IMR-90 (cell line): ENCODE data around the gene SRXN1. TPM values are rescaled to one million over a fixed set of nuclear protein-coding genes. Genes with fewer than 3 reads are reported as not detected.

Experiments used
- ATAC-seq: fragments of 200-7000 bp; cut with Tn5 transposase; 2 replicates; pipeline ENCODE4 v1.9.1; 2020; ENCODE audit warnings: low read depth, mild to moderate bottlenecking, moderate library complexity
- BruUV-seq: library from RNA; stranded (reverse); fragments of 400-500 nt; replicated peaks from 2 replicates; lab custom pipeline; 2021; lab: Mats Ljungman, UMichigan
- CTCF ChIA-PET: fragments of 300-600 bp; formaldehyde crosslinking; extraction: SDS; loops from one replicate; lab custom pipeline; 2021; ENCODE audit warnings: antibody characterized with exemption; lab: Yijun Ruan, JAX
- POLR2A ChIA-PET: fragments of 300-600 bp; sonication (Branson Sonifier 250); formaldehyde crosslinking; loops from one replicate; lab custom pipeline; 2022; ENCODE audit warnings: antibody characterized with exemption; ENCODE audit not compliant: unreplicated experiment; lab: Charles Lee
- DNase-seq: peaks from one replicate; pipeline ENCODE4 v3.0.0; 2013
- H2AFZ ChIP-seq: replicated peaks from 2 replicates; pipeline ENCODE3; 2013; ENCODE audit warnings: low read length, mild to moderate bottlenecking; ENCODE audit not compliant: poor library complexity
- H2AK5ac ChIP-seq: 2 replicates; pipeline ENCODE4 v1.6.1; 2013; ENCODE audit warnings: low read depth, low read length, inconsistent platforms
- H2AK9ac ChIP-seq: replicated peaks from 2 replicates; pipeline ENCODE3; 2013; ENCODE audit warnings: mild to moderate bottlenecking, low read depth, low read length, moderate library complexity; ENCODE audit not compliant: poor library complexity
- H2BK120ac ChIP-seq: 2 replicates; pipeline ENCODE4 v1.6.1; 2013; ENCODE audit warnings: low read depth, low read length, inconsistent platforms
- H2BK15ac ChIP-seq: 3 replicates; pipeline ENCODE4 v1.6.1; 2013; ENCODE audit warnings: low read depth, low read length, inconsistent platforms
- H2BK20ac ChIP-seq: 2 replicates; pipeline ENCODE4 v1.6.1; 2013; ENCODE audit warnings: low read depth, mild to moderate bottlenecking, inconsistent platforms, low read length, moderate library complexity
- H2BK5ac ChIP-seq: 2 replicates; pipeline ENCODE4 v1.6.1; 2013; ENCODE audit warnings: mild to moderate bottlenecking, low read depth, low read length, inconsistent platforms; ENCODE audit not compliant: poor library complexity, severe bottlenecking
- H3K14ac ChIP-seq: replicated peaks from 2 replicates; pipeline ENCODE4 v1.6.1; 2013; ENCODE audit warnings: low read depth, low read length, inconsistent platforms
- H3K18ac ChIP-seq: 2 replicates; pipeline ENCODE4 v1.6.1; 2013; ENCODE audit warnings: low read depth, low read length, control low read depth
- H3K23ac ChIP-seq: 2 replicates; pipeline ENCODE4 v1.6.1; 2013; ENCODE audit warnings: low read depth, low read length, inconsistent platforms
- H3K27ac ChIP-seq: 2 replicates; pipeline ENCODE4 v1.5.1; 2013; ENCODE audit warnings: mild to moderate bottlenecking, control low read depth, low read length; ENCODE audit not compliant: insufficient read depth
- H3K27me3 ChIP-seq: 2 replicates; pipeline ENCODE4 v1.6.1; 2013; ENCODE audit warnings: low read length; ENCODE audit not compliant: control insufficient read depth, insufficient read depth
- H3K36me3 ChIP-seq: 2 replicates; pipeline ENCODE4 v1.6.1; 2013; ENCODE audit warnings: low read length, mixed read lengths; ENCODE audit not compliant: control insufficient read depth, insufficient read depth
- H3K4ac ChIP-seq: 2 replicates; pipeline ENCODE4 v1.6.1; 2013; ENCODE audit warnings: low read depth, low read length, inconsistent platforms
- H3K4me1 ChIP-seq: 2 replicates; pipeline ENCODE4 v1.6.1; 2013; ENCODE audit warnings: low read length, mixed read lengths; ENCODE audit not compliant: control insufficient read depth, insufficient read depth
- H3K4me2 ChIP-seq: 2 replicates; pipeline ENCODE4 v1.6.1; 2013; ENCODE audit warnings: low read depth, mild to moderate bottlenecking, control low read depth, low read length, moderate library complexity
- H3K4me3 ChIP-seq: 2 replicates; pipeline ENCODE4 v1.5.1; 2013; ENCODE audit warnings: low read depth, mild to moderate bottlenecking, control low read depth, low read length, moderate library complexity; ENCODE audit not compliant: insufficient read depth
- H3K56ac ChIP-seq: 2 replicates; pipeline ENCODE4 v1.6.1; 2013; ENCODE audit warnings: low read length, inconsistent platforms; ENCODE audit not compliant: insufficient read depth; ENCODE audit errors: extremely low read depth
- H3K79me1 ChIP-seq, 2 experiments: 2 replicates each; pipeline ENCODE4 v1.6.1; 2013; ENCODE audit warnings: low read length in 2 of 2, inconsistent platforms in 1 of 2, low read depth in 1 of 2
- H3K9ac ChIP-seq: 2 replicates; pipeline ENCODE4 v1.6.1; 2013; ENCODE audit warnings: low read depth, low read length, control low read depth
- H3K9me1 ChIP-seq: 2 replicates; pipeline ENCODE4 v1.6.1; 2013; ENCODE audit warnings: low read length, inconsistent platforms; ENCODE audit not compliant: insufficient read depth
- H3K9me3 ChIP-seq: 2 replicates; pipeline ENCODE4 v1.6.1; 2013; ENCODE audit warnings: low read length; ENCODE audit not compliant: control insufficient read depth, insufficient read depth
- H4K20me1 ChIP-seq: 2 replicates; pipeline ENCODE4 v1.6.1; 2013; ENCODE audit warnings: low read length, inconsistent platforms; ENCODE audit not compliant: insufficient read depth
- H4K5ac ChIP-seq: 2 replicates; pipeline ENCODE4 v1.6.1; 2013; ENCODE audit warnings: mild to moderate bottlenecking, low read depth, low read length, control low read depth
- H4K8ac ChIP-seq, 2 experiments: 2 replicates each; pipeline ENCODE4 v1.6.1; 2013; ENCODE audit warnings: low read depth in 2 of 2, low read length in 2 of 2, control low read depth in 1 of 2, inconsistent platforms in 1 of 2
- H4K91ac ChIP-seq: 2 replicates; pipeline ENCODE4 v1.6.1; 2013; ENCODE audit warnings: low read depth, low read length, inconsistent platforms; ENCODE audit not compliant: insufficient read depth
- BHLHE40 ChIP-seq: fragments of 150-350 bp; IDR thresholded peaks from 2 replicates; pipeline ENCODE4 v1.6.1; 2016; ENCODE audit warnings: mild to moderate bottlenecking, low read depth, low read length
- CEBPB ChIP-seq: IDR thresholded peaks from 2 replicates; pipeline ENCODE4 v1.6.1; 2012; ENCODE audit warnings: low read depth, low read length, improper control_type of control experiment
- CHD1 ChIP-seq: IDR thresholded peaks from 2 replicates; pipeline ENCODE4 v1.6.1; 2012; ENCODE audit warnings: low read depth, low read length, improper control_type of control experiment
- CTCF ChIP-seq: conservative IDR thresholded peaks from 2 replicates; pipeline ENCODE4 v1.5.1; 2012; ENCODE audit warnings: mild to moderate bottlenecking, low read depth, low read length, improper control_type of control experiment
- MAFK ChIP-seq: IDR thresholded peaks from 2 replicates; pipeline ENCODE4 v1.6.1; 2012; ENCODE audit warnings: low read depth, low read length, improper control_type of control experiment
- MXI1 ChIP-seq: IDR thresholded peaks from 2 replicates; pipeline ENCODE4 v1.6.1; 2012; ENCODE audit warnings: low read depth, mild to moderate bottlenecking, low read length, moderate library complexity, borderline replicate concordance
- NFE2L2 ChIP-seq: fragments of 150-350 bp; IDR thresholded peaks from 2 replicates; pipeline ENCODE4 v1.6.1; 2016; ENCODE audit warnings: low read depth, mild to moderate bottlenecking, low read length
- POLR2A ChIP-seq: IDR thresholded peaks from 2 replicates; pipeline ENCODE4 v1.6.1; 2012; ENCODE audit warnings: mild to moderate bottlenecking, low read depth, low read length
- RAD21 ChIP-seq: IDR thresholded peaks from 2 replicates; pipeline ENCODE4 v1.6.1; 2012; ENCODE audit warnings: low read length, improper control_type of control experiment
- RCOR1 ChIP-seq: IDR thresholded peaks from 2 replicates; pipeline ENCODE4 v1.6.1; 2012; ENCODE audit warnings: mild to moderate bottlenecking, low read length, improper control_type of control experiment; ENCODE audit not compliant: insufficient replicate concordance
- RFX5 ChIP-seq: IDR thresholded peaks from 2 replicates; pipeline ENCODE4 v1.8.0; 2012; ENCODE audit warnings: low read depth, mild to moderate bottlenecking, low read length, moderate library complexity
- SMC3 ChIP-seq: fragments of 150-350 bp; IDR thresholded peaks from 2 replicates; pipeline ENCODE4 v1.6.1; 2016; ENCODE audit warnings: low read depth, mild to moderate bottlenecking, antibody characterized with exemption, low read length, moderate library complexity
- USF2 ChIP-seq: fragments of 150-350 bp; IDR thresholded peaks from 2 replicates; pipeline ENCODE4 v1.6.1; 2017; ENCODE audit warnings: mild to moderate bottlenecking, antibody characterized with exemption, low read length, low read depth
- WGBS, 2 experiments: methylation state at CpG; one replicate each; pipeline versions ENCODE4 v1.1.5 to v1.1.7; 2013; ENCODE audit warnings: missing lambda C conversion rate in 2 of 2; ENCODE audit not compliant: insufficient read length in 1 of 2; ENCODE audit errors: extremely low coverage in 2 of 2; 5-methylcytosine and 5-hydroxymethylcytosine counted together
- dilution Hi-C: fragments of 300-500 bp; cut with HindIII; formaldehyde crosslinking; loops from one replicate; pipeline ENCODE4 v1.14.3; 2018; ENCODE audit warnings: low sequenced_read_pairs; ENCODE audit not compliant: unreplicated experiment
- in situ Hi-C: fragments of 300-500 bp; cut with MboI; formaldehyde crosslinking; loops from 3 replicates; pipeline ENCODE4 v1.14.3; 2019; ENCODE audit warnings: low sequenced_read_pairs, inconsistent platforms, mixed read lengths
- intact Hi-C: fragments of 100-400 bp; cut with micrococcal nuclease; formaldehyde crosslinking; loops from 2 replicates; pipeline ENCODE4 v1.10.0; 2022
- polyA plus RNA-seq, 3 experiments: library from polyadenylated mRNA; depleted of rRNA; stranded (reverse); fragments of >200 nt; gene quantifications; 2 replicates each; pipeline ENCODE4 v1.2.3, GENCODE V29; 2012; ENCODE audit warnings: low replicate concordance in 1 of 3
- total RNA-seq: library from RNA; depleted of rRNA; stranded (reverse); fragments of >200 nt; gene quantifications from 2 replicates; pipeline ENCODE4 v1.2.3, GENCODE V29; 2012
- TF ChIP-seq, protein P1 (sequence below): fragments of 150-350 bp; IDR thresholded peaks from 2 replicates; pipeline ENCODE4 v1.6.1; 2016; ENCODE audit warnings: low read depth, mild to moderate bottlenecking, low read length, moderate library complexity, borderline replicate concordance

SRXN1 gene
- total and polyA plus RNA-seq, 2 of the 4 experiments (the other 2 are of a cell fraction): 51.2 to 71.2 TPM

- dilution Hi-C loops: no loop called here
- Histone ChIP-seq H3K36me3 (no peaks in the 10 kb centered on the region), H3K27ac (no peak overlapping the region), H3K79me1 (no peaks in the 10 kb centered on the region), H4K20me1 (no peaks in the 10 kb centered on the region), H3K4me1 (no peaks in the 10 kb centered on the region), H2AK5ac (no peak overlapping the region), H3K4ac (no peak overlapping the region), H3K18ac (no peak overlapping the region), H4K8ac (no peak overlapping the region), H3K4me3 (no peak overlapping the region), H2BK20ac (no peak overlapping the region), H2AFZ (no peak overlapping the region), H3K23ac (no peak overlapping the region), H3K9ac (no peak overlapping the region), H3K27me3 (peaks cover 76% of the 10 kb centered on the region), H3K4me2 (no peak overlapping the region), H4K91ac (no peak overlapping the region), H2AK9ac (no peak overlapping the region), H2BK5ac (no peak overlapping the region), H2BK120ac (no peak overlapping the region), H3K14ac (no peak overlapping the region), H3K9me3 (no peaks in the 10 kb centered on the region), H4K5ac (no peak overlapping the region), H2BK15ac (no peak overlapping the region), H3K9me1 (no peaks in the 10 kb centered on the region), H3K56ac (no peak overlapping the region)
- intact Hi-C loops: no loop called here
- CTCF ChIA-PET: no interaction called here
- TF ChIP-seq RCOR1 (no peak), CEBPB (no peak), MAFK (no peak), CTCF (no peak), POLR2A (no peak), MXI1 (no peak), BHLHE40 (no peak), USF2 (no peak), RAD21 (no peak), CHD1 (no peak), RFX5 (no peak), SMC3 (no peak), NFE2L2 (no peak)
- TF ChIP-seq, protein P1, sequence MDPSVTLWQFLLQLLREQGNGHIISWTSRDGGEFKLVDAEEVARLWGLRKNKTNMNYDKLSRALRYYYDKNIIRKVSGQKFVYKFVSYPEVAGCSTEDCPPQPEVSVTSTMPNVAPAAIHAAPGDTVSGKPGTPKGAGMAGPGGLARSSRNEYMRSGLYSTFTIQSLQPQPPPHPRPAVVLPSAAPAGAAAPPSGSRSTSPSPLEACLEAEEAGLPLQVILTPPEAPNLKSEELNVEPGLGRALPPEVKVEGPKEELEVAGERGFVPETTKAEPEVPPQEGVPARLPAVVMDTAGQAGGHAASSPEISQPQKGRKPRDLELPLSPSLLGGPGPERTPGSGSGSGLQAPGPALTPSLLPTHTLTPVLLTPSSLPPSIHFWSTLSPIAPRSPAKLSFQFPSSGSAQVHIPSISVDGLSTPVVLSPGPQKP: no peak
- ATAC-seq: no peak
- no peak for DNase-seq
- in situ Hi-C loops: loop anchor here (10.0 kb wide), 1 partner anchor 107 kb away; no protein-coding TSS in a partner anchor
- POLR2A ChIA-PET: no interaction called here
- WGBS, 2 experiments: 14% methylated on average over 4 of the region's 9 CpGs; no CpG with 5 or more reads in 1 of the 2 experiments
- no TSS peak for BruUV-seq
These were observed 18.4 kb upstream of the SRXN1 start for GRCh38 chr20:671252-672030.
